Adrenal gland (tissue), 5 donors: ENCODE data around the gene PRSS3.

ENCODE experiments used
- POLR2A ChIP-seq, 2 donors: fragments of 450-650 bp; IDR thresholded peaks; one replicate each; pipeline ENCODE4 v1.6.1; 2017; ENCODE audit warnings: antibody characterized with exemption in 2 of 2, mild to moderate bottlenecking in 2 of 2, moderate library complexity in 1 of 2
- TF ChIP-seq, protein P1 (sequence below), 6 experiments: fragments of 450-650 bp in 4 of 6; fragments of 200-600 bp in 2 of 6; sonication (generic) in 1 of 6; IDR thresholded peaks; 1 replicate in 5 of 6; 2 replicates in 1 of 6; pipeline versions ENCODE4 v1.5.1 to v1.8.0; 2016 to 2021; ENCODE audit warnings: antibody characterized with exemption in 6 of 6, mild to moderate bottlenecking in 2 of 6, moderate library complexity in 1 of 6
- donor health status: DM: no; HTN: no; CAD: no.

DNA sequence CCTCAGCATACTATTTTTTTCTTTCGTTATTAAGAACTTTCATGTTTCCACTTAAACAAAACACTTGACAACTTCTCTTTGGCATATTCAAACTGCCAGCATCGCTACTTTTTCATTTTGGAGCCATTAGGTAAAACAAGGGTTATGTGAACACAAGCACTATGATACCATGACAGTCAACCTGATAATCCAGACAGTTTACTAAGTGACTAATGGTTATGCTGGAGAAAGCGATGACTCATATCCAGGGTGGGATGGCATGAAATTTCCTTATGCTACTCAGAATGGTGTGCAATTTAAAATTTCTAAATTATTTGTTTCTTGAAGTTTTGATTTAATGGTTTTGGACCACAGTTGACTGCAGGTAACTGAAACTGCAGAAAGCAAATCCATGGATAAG, 29.9 kb upstream of the PRSS3 start:
- TF ChIP-seq, protein P1, sequence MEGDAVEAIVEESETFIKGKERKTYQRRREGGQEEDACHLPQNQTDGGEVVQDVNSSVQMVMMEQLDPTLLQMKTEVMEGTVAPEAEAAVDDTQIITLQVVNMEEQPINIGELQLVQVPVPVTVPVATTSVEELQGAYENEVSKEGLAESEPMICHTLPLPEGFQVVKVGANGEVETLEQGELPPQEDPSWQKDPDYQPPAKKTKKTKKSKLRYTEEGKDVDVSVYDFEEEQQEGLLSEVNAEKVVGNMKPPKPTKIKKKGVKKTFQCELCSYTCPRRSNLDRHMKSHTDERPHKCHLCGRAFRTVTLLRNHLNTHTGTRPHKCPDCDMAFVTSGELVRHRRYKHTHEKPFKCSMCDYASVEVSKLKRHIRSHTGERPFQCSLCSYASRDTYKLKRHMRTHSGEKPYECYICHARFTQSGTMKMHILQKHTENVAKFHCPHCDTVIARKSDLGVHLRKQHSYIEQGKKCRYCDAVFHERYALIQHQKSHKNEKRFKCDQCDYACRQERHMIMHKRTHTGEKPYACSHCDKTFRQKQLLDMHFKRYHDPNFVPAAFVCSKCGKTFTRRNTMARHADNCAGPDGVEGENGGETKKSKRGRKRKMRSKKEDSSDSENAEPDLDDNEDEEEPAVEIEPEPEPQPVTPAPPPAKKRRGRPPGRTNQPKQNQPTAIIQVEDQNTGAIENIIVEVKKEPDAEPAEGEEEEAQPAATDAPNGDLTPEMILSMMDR (IDR thresholded peaks at IDR 0.05): no peak
- no peak for TF ChIP-seq POLR2A (IDR thresholded peaks at IDR 0.05)
